Activated CD4-positive, CD25-positive, alpha-beta regulatory T cell (primary cell): ENCODE data around the gene LRMDA.

Source experiments
- DNase-seq, 4 experiments: peaks; one replicate each; lab custom pipeline; 2025; lab: John Stamatoyannopoulos, UW

Gene LRMDA

GRCh38 chr10:76398043-76398710 lies 966.8 kb downstream of the LRMDA start:
- DNase-seq = no peak

- no peak for DNase-seq
Observed at GRCh38 chr10:76399226-76399625, 967.8 kb downstream of the LRMDA start.

- DNase-seq = no peak
Observed at GRCh38 chr10:76401006-76401405, 969.6 kb downstream of the LRMDA start.

DNA sequence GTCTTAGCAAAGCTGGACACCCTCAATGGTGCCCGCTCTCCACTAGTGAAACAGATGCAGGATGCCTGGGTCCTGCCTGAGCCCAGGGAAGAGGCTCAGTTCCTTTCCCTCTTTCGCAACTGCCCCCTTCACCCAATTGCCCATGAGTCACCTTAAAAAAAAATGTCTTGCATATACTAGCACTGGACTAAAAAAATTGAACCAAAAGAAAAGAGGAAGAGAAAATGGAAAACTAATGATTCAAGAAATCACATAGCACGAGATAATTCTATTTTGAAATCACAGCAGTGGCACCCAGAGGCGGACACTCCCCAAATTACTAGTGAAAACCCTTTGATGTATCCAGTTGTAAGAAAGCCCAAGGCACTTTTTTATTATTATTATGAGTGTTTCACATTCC lies 972.5 kb downstream of the LRMDA start:
- DNase-seq = no peak

DNA sequence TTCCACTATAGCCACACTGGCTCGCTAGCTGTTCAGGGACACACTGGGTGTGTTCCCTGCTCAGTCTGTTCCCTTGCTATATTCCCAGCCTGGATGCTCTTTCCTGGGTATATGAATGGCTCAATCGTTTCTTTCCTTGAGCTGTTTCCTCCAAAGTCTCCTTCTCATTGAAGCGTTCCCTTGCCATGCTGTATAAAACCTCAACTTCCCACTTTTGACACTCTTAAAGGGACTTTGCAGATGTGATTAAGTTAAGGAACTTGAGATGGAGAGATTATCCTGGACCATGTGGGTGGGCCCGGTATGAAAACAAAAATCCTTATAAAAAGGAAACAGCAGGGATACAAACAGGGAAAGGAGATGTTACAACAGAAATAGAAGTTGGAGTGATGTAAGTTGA lies 973.1 kb downstream of the LRMDA start:
- DNase-seq = no peak

GRCh38 chr10:76405922-76406321 lies 974.5 kb downstream of the LRMDA start:
- no peak for DNase-seq

- no peak for DNase-seq
Observed at GRCh38 chr10:76408646-76409045, 977.2 kb downstream of the LRMDA start.

- no peak for DNase-seq
Observed at GRCh38 chr10:76411729-76412435, 980.5 kb downstream of the LRMDA start.

- no peak for DNase-seq
Observed at GRCh38 chr10:76415554-76415953, 984.1 kb downstream of the LRMDA start.

DNA sequence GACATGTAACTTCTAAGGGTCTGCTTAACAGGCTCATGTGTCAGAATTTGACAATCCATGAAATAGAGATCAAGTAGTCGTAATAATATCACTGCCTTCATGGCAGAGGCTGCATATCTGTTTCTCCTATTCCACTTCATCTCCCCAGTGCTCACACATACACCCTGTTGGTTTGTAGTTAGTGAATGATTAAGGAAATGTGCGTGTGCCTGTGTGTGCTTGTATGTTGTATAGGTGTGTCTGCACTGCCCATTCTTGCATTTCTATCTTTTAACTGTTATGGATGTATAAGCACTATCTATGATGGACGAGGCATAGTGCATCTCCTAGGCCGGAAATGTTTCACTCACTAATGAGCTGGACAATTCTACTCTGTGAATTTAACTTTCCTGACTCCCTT lies 985.2 kb downstream of the LRMDA start:
- DNase-seq = no peak

DNA sequence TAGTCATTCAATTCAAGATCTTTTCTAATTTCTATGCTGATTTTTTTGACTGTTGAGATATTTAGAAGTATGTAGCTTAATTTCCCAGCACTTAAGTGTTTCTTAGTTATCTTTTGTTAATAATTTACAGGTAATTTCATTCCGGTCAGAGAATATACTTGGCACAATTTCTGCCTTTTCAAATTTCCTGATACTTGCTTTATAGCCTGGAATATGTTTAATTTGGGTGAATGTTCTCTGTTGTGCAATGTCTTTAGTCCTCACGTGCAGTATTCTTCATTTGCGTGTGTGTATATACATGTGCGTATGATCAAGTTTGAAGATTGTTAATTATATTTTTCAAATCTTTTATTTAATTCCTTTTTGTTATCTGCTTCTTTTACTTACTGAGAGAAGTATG lies 989.3 kb downstream of the LRMDA start:
- no peak for DNase-seq

- no peak for DNase-seq
Observed at GRCh38 chr10:76422769-76423168, 991.3 kb downstream of the LRMDA start.

DNA sequence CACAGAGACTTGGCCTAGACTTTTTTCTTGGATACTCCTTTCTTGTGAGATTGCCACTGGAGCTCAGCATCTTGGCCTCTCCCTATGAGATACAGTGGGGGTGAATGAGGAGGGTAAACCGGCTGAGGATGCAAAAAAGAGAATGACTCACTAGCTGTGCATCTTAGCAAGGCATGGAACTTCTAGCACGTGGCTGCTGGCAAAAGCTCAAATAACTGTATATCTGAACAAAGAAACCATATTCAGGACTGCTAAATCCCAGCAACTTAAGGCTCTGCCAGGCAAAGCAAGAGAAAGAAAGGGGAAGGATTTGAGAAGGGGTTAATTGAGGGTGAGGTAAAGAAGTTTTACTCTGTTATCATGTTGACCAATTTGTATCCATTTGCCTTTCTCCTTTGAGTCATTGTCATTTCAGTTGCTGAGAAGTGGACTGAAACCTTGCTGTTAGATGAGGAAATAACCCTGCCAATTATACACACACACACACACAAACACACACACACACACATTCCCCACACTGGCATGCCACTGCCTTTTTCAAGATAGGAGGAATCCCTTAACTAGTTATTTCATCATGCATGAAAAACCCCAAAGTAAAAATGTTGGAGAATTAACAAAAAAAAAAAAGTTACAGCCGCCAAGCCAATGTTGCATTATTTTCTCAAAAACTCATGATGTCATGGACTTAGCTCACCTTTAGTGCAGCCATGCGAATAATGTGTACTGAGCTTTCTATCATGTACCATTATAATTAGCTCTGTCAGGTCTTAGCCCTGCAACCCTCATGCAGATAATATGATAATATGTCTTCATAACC lies 997.3 kb downstream of the LRMDA start:
- DNase-seq = no peak

GRCh38 chr10:76429368-76430060 lies 998.1 kb downstream of the LRMDA start:
- DNase-seq = no peak

- no peak for DNase-seq
Observed at GRCh38 chr10:76430061-76430645, 998.7 kb downstream of the LRMDA start.

DNA sequence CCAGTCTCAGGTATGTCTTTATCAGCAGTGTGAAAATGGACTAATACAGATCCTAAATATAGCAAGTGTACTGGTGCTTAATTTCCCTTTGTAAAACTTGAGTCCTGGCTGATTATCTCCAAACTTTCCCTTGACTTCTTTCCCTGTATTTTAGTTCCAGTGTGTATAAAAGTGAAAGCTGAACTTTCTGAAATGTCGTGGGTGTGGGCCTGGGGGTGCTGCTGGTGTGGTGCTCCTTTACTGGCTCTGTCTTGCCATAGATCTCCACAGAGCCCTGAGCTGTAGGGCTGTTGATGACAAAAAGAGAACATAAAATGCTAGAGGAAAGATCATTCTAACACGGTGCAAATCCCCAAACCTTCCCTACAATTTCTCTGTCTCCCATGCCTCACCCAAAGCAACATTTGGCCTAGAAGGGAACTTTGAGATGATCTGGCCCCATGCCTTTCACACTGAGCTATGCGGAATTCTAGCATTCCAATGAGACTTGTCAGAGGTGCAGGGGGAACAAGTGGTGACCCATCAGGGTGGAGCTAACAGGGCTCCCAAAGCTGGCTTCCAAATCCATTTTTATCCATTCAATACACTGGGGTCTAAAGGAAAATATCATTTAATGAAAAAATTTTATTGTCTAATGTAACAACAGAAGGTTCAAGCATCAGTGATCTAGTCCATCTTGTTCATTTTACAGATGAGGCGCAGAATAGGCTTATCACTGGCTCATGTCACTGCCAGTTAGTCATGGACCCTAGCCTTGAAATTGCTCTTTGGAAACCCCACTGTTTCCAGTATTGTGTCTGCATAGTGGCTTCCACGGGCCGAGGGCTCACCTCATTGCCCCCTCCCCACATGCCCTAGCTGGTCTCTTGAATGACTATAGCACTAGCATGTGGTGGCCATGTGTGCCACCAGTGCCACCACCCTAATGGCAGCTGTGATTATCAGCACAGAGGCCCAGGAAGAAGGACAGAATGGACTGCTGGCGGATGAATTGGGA lies 1000.9 kb downstream of the LRMDA start:
- no peak for DNase-seq

DNA sequence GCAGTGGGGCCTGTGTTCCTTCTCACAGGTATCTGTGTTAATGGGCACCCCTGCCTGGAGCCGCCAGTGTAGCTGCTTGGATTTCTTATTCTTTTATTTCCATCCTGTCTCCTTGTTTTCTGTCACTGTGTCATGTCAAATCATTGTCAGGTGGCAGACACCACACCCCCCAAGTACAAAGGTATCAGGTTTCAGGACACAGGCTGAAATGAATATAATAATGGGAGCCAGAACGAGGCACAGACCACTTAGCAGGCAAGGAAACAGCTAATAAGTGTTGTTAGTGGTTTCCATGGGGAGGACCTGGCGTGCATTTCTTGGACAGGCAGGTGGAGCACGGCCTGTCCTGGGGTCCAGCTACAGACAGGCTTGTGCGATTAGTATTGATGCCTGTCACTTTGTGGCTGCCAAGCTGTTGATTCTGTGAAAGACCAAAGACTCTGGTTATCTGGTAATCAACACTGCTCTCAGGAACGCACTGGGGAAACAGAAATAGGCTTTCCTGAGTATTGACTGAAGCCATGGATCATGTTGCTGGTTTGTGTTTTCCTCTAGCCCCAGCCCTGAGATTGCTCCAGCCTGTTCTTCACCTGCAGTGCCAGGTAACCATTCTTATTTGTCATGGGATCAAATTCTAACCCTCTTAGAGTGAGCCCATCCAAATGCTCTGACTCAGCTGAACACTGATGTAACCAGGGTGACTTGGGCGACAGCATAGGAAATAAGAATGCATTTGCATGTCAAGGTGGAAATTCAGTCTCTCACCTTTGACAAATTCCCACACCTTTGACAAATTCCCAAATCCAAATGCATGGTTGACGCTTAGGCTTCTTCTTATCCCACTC lies 1002.0 kb downstream of the LRMDA start:
- DNase-seq = no peak

DNA sequence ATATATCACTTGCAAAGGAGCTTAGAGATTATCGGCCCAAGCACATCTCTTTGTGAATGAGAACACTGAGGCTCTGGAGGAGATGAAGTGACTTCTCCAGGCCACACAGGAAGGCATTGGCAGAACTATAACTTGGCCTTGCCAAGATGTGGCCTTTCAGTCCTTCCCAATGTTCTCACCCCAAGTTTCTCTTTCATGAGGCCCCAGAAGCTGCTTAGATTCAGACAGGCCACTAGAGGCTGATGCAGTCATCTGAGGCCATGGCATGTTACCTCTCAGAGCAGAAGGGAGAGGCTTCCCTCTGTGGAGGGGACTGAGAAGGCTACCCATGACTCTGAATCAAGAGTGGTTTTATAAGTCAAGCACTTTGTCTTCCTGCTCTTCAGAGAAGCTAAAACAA lies 1003.7 kb downstream of the LRMDA start:
- no peak for DNase-seq

- DNase-seq = no peak
Observed at GRCh38 chr10:76436401-76436811, 1005.0 kb downstream of the LRMDA start.

DNA sequence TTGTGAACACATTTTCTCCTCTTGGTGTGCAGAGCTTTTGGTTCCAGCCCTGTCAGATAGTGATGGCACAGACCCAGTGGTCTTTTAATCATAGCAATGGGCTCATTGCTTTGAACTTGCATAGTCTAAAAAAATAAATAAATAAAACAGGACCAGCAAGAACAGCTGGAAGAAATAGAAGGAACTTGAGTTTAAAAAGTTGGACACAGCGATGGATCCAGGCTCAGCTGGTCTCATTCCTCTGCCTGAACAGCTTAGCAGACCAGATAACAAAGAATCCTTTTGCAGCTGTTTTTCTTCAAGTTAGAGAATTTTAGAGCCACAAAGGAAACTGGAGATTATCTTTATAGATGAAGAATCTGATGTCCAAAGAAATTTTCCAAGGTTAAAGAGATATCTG lies 1005.6 kb downstream of the LRMDA start:
- no peak for DNase-seq
